ENCODE results near the gene TMOD2.

DNA sequence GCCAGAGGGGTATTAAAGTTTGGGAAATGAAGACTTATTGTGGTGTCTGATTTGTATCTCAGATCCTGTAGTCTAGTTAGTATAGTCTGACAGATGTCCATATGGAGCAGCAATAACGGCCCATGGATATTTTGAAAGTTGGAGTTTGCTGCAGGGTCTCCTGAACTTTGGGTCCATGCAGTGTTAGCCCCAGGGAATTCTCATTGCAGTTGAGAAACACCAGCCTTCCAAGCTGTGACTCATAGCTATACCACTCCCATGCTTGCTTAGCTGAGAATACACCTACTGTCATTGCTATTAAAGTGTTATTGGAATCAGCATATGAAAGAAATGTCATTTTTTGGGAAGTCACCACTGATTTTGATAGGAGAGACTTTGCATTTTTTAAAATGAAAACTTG, 29.2 kb downstream of the TMOD2 start:
- no peak for TF ChIP-seq EZH2 (IDR thresholded peaks at IDR 0.05; ENCODE audit: low read length, missing control alignments)
- TF ChIP-seq, protein P1, sequence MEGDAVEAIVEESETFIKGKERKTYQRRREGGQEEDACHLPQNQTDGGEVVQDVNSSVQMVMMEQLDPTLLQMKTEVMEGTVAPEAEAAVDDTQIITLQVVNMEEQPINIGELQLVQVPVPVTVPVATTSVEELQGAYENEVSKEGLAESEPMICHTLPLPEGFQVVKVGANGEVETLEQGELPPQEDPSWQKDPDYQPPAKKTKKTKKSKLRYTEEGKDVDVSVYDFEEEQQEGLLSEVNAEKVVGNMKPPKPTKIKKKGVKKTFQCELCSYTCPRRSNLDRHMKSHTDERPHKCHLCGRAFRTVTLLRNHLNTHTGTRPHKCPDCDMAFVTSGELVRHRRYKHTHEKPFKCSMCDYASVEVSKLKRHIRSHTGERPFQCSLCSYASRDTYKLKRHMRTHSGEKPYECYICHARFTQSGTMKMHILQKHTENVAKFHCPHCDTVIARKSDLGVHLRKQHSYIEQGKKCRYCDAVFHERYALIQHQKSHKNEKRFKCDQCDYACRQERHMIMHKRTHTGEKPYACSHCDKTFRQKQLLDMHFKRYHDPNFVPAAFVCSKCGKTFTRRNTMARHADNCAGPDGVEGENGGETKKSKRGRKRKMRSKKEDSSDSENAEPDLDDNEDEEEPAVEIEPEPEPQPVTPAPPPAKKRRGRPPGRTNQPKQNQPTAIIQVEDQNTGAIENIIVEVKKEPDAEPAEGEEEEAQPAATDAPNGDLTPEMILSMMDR (conservative IDR thresholded peaks at IDR 0.05 in 1 of 2, IDR thresholded peaks at IDR 0.05 in 1 of 2; ENCODE audit: low read depth in 1 of 2, low read length in 2 of 2) = no peak

All from fibroblast of lung (primary cell).